Mononuclear cell (primary cell): ENCODE data around the gene FUBP3. TPM values are rescaled to one million over a fixed set of nuclear protein-coding genes. Genes with fewer than 3 reads are reported as not detected.
"Not testable (repeated sequence)": the region's sequence is repeated elsewhere in the genome, so short reads cannot be mapped to it uniquely, and the experiment has no call there.

ENCODE experiments used
- H3K27me3 ChIP-seq: 2 replicates; pipeline ENCODE4 v1.6.0; 2011; ENCODE audit warnings: low read length, control low read depth; ENCODE audit not compliant: insufficient read depth
- H3K4me1 ChIP-seq: 2 replicates; pipeline ENCODE4 v1.5.1; 2011; ENCODE audit warnings: mild to moderate bottlenecking, low read length, control low read depth; ENCODE audit not compliant: insufficient read depth
- H3K4me3 ChIP-seq: 2 replicates; pipeline ENCODE4 v1.5.1; 2011; ENCODE audit warnings: mild to moderate bottlenecking, low read length, moderate library complexity
- H3K9me3 ChIP-seq: 2 replicates; pipeline ENCODE4 v1.5.1; 2011; ENCODE audit warnings: low read depth, mild to moderate bottlenecking, control low read depth, low read length
- total RNA-seq: library from RNA; depleted of rRNA; stranded (reverse); fragments of >200 nt; gene quantifications from one replicate; pipeline ENCODE4 v1.2.3, GENCODE V29; 2012

FUBP3 gene
- total RNA-seq, 1 donor: 20.9 TPM

DNA sequence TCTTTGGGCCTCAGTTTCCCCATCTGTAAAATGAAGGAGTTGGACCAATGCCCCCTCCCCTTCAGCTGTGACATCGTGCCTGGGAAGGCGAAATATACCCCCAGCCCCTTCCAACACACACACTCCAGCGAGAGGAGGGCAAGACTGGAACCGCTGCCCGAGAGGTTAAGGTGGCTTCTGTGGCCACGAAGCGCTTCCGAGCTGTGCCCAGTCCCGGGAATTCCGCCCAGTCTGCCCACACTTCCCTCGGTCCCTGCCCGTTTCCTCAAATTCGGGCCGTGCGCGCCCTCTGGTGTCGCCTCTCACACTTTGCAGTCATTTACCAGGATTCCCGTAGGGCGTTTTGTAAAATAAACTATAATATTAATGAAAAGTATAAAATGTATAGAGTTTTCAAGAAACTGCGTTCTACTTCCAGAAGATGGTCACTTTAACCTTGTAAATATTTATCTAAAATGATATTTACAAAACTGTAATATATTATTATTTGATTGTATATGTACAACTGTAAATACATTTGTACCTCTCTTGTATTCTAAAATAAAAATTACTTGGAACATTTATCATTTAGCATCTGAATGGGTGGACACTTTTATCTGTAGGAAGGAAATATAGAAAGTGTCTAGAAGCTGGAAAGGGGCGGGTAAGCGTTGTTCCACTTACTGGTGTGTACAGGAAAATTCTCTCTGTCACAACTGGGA is 103.2 kb downstream of the FUBP3 start:
- Histone ChIP-seq H3K4me3 (peak overlapping the region; percentile 41), H3K9me3 (no peaks in the 10 kb centered on the region), H3K4me1 (peaks cover 15% of the 10 kb centered on the region), H3K27me3 (peaks cover 7% of the 10 kb centered on the region)

DNA sequence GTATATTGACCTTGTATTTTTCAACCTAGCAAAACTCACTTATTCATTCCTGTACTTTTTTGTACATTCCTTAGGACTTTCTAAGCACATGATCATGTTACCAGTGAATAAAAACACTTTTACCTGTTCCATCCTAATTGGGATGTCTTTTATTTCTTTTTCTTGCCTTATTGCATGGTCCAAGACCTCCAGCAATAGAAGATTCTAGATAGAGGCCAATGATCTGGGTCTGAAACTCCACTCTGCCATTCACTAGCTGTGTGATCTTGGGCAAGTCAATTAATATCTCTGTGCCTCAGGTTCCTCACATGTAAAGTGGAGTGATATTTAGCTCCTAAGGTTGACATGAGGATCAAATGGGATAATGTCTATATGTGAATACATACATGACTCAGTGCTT is 105.7 kb downstream of the FUBP3 start:
- H3K4me1 ChIP-seq: peaks cover 15% of the 10 kb centered on the region
- H3K9me3 ChIP-seq: no peaks in the 10 kb centered on the region
- peaks cover 7% of the 10 kb centered on the region for H3K27me3 ChIP-seq
- H3K4me3 ChIP-seq: no peak overlapping the region

DNA sequence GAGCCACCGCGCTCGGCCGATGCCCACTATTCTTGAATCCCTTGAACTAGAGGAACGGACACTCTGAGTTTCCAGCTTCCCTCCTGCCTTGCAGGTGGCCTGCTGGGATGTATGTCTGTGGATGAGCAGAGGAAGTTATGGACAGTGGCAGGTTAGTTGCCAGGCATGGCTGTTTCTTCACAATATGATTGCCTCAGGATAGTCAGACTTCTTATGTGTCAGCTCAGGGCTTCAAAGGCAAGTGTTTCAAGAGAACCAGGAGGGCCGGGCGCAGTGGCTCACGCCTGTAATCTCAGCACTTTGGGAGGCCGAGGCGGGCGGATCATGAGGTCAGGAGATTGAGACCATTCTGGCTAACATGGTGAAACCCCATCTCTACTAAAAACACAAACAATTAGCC is 106.6 kb downstream of the FUBP3 start:
- H3K4me3 ChIP-seq, H3K9me3 ChIP-seq, H3K27me3 ChIP-seq: not testable (repeated sequence)
- H3K4me1 ChIP-seq: peaks cover 11% of the 10 kb centered on the region

DNA sequence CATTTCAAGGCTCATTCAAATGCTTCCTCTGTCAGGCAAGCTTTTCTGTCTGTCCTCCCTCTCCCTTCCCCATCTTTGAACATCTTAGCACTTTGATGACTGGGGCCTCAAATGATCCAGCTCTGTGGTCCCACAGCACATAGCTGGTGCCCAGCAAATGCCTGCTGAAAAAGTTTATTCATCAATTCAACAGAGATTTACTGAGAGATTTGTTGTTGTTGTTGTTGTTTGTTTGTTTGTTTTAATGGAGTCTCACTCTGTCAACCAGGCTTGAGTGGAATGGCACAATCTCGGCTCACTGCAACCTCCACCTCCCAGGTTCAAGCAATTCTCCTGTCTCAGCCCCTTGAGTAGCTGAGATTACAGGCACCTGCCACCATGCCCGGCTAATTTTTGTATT is 108.2 kb downstream of the FUBP3 start:
- H3K9me3 ChIP-seq: no peaks in the 10 kb centered on the region
- H3K4me1 ChIP-seq: no peaks in the 10 kb centered on the region
- no peak overlapping the region for H3K4me3 ChIP-seq
- H3K27me3 ChIP-seq: peaks cover 4% of the 10 kb centered on the region

Other genes with a start within 250 kb of the FUBP3 start
- gene ASS1, start 134.6 kb upstream of the FUBP3 start, total RNA-seq: 0.10 TPM
- not detected for gene PRDM12, start 85.0 kb downstream of the FUBP3 start, total RNA-seq
- gene EXOSC2, start 114.2 kb downstream of the FUBP3 start, total RNA-seq: 34.2 TPM